Loucy (cell line): ENCODE data around the gene ARFGEF3.

ENCODE experiments used
- EZH2phosphoT487 ChIP-seq: fragments of 200-600 bp; IDR thresholded peaks from 2 replicates; pipeline ENCODE4 v1.6.1; 2018; ENCODE audit warnings: antibody characterized with exemption, mild to moderate bottlenecking, moderate library complexity, borderline replicate concordance
- TF ChIP-seq, protein P1 (sequence below): fragments of 200-600 bp; sonication (generic); conservative IDR thresholded peaks from 2 replicates; pipeline ENCODE4 v1.5.1; 2014; ENCODE audit warnings: mild to moderate bottlenecking, antibody characterized with exemption, low read length

DNA sequence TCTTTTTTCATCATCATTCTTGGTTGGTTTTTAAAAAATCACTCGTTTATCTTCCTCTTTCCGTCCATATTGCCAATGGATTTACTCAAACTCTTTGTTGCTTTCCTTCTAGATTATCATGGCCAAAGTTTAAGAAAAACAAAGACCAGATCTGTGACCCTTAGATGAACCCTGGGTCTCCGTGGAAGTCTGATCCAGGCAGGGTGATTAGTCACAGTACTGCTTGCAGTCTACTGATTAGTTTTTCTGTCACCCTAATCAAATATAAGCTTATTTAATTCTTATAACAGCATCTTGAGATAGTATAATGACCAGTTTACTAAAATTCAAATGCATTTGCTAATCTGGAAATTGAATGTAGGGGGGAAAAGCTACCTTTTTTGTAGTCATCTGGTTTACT is 210.0 kb downstream of the ARFGEF3 start:
- TF ChIP-seq, protein P1, sequence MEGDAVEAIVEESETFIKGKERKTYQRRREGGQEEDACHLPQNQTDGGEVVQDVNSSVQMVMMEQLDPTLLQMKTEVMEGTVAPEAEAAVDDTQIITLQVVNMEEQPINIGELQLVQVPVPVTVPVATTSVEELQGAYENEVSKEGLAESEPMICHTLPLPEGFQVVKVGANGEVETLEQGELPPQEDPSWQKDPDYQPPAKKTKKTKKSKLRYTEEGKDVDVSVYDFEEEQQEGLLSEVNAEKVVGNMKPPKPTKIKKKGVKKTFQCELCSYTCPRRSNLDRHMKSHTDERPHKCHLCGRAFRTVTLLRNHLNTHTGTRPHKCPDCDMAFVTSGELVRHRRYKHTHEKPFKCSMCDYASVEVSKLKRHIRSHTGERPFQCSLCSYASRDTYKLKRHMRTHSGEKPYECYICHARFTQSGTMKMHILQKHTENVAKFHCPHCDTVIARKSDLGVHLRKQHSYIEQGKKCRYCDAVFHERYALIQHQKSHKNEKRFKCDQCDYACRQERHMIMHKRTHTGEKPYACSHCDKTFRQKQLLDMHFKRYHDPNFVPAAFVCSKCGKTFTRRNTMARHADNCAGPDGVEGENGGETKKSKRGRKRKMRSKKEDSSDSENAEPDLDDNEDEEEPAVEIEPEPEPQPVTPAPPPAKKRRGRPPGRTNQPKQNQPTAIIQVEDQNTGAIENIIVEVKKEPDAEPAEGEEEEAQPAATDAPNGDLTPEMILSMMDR: no peak
- no peak for TF ChIP-seq EZH2phosphoT487
